IMR-90 (cell line): ENCODE results near the gene ATP1A4. TPM values are rescaled to one million over a fixed set of nuclear protein-coding genes. Genes with fewer than 3 reads are reported as not detected.

ENCODE experiments used
- ATAC-seq: fragments of 200-7000 bp; cut with Tn5 transposase; 2 replicates; pipeline ENCODE4 v1.9.1; 2020; ENCODE audit warnings: low read depth, mild to moderate bottlenecking, moderate library complexity
- BruUV-seq: library from RNA; stranded (reverse); fragments of 400-500 nt; replicated peaks from 2 replicates; lab custom pipeline; 2021; lab: Mats Ljungman, UMichigan
- CTCF ChIA-PET: fragments of 300-600 bp; formaldehyde crosslinking; extraction: SDS; loops from one replicate; lab custom pipeline; 2021; ENCODE audit warnings: antibody characterized with exemption; lab: Yijun Ruan, JAX
- POLR2A ChIA-PET: fragments of 300-600 bp; sonication (Branson Sonifier 250); formaldehyde crosslinking; loops from one replicate; lab custom pipeline; 2022; ENCODE audit warnings: antibody characterized with exemption; ENCODE audit not compliant: unreplicated experiment; lab: Charles Lee
- DNase-seq: peaks from one replicate; pipeline ENCODE4 v3.0.0; 2013
- H2AFZ ChIP-seq: replicated peaks from 2 replicates; pipeline ENCODE3; 2013; ENCODE audit warnings: low read length, mild to moderate bottlenecking; ENCODE audit not compliant: poor library complexity
- H2AK5ac ChIP-seq: 2 replicates; pipeline ENCODE4 v1.6.1; 2013; ENCODE audit warnings: low read depth, low read length, inconsistent platforms
- H2AK9ac ChIP-seq: replicated peaks from 2 replicates; pipeline ENCODE3; 2013; ENCODE audit warnings: mild to moderate bottlenecking, low read depth, low read length, moderate library complexity; ENCODE audit not compliant: poor library complexity
- H2BK120ac ChIP-seq: 2 replicates; pipeline ENCODE4 v1.6.1; 2013; ENCODE audit warnings: low read depth, low read length, inconsistent platforms
- H2BK15ac ChIP-seq: 3 replicates; pipeline ENCODE4 v1.6.1; 2013; ENCODE audit warnings: low read depth, low read length, inconsistent platforms
- H2BK20ac ChIP-seq: 2 replicates; pipeline ENCODE4 v1.6.1; 2013; ENCODE audit warnings: low read depth, mild to moderate bottlenecking, inconsistent platforms, low read length, moderate library complexity
- H2BK5ac ChIP-seq: 2 replicates; pipeline ENCODE4 v1.6.1; 2013; ENCODE audit warnings: mild to moderate bottlenecking, low read depth, low read length, inconsistent platforms; ENCODE audit not compliant: poor library complexity, severe bottlenecking
- H3K14ac ChIP-seq: replicated peaks from 2 replicates; pipeline ENCODE4 v1.6.1; 2013; ENCODE audit warnings: low read depth, low read length, inconsistent platforms
- H3K18ac ChIP-seq: 2 replicates; pipeline ENCODE4 v1.6.1; 2013; ENCODE audit warnings: low read depth, low read length, control low read depth
- H3K23ac ChIP-seq: 2 replicates; pipeline ENCODE4 v1.6.1; 2013; ENCODE audit warnings: low read depth, low read length, inconsistent platforms
- H3K27ac ChIP-seq: 2 replicates; pipeline ENCODE4 v1.5.1; 2013; ENCODE audit warnings: mild to moderate bottlenecking, control low read depth, low read length; ENCODE audit not compliant: insufficient read depth
- H3K27me3 ChIP-seq: 2 replicates; pipeline ENCODE4 v1.6.1; 2013; ENCODE audit warnings: low read length; ENCODE audit not compliant: control insufficient read depth, insufficient read depth
- H3K36me3 ChIP-seq: 2 replicates; pipeline ENCODE4 v1.6.1; 2013; ENCODE audit warnings: low read length, mixed read lengths; ENCODE audit not compliant: control insufficient read depth, insufficient read depth
- H3K4ac ChIP-seq: 2 replicates; pipeline ENCODE4 v1.6.1; 2013; ENCODE audit warnings: low read depth, low read length, inconsistent platforms
- H3K4me1 ChIP-seq: 2 replicates; pipeline ENCODE4 v1.6.1; 2013; ENCODE audit warnings: low read length, mixed read lengths; ENCODE audit not compliant: control insufficient read depth, insufficient read depth
- H3K4me2 ChIP-seq: 2 replicates; pipeline ENCODE4 v1.6.1; 2013; ENCODE audit warnings: low read depth, mild to moderate bottlenecking, control low read depth, low read length, moderate library complexity
- H3K4me3 ChIP-seq: 2 replicates; pipeline ENCODE4 v1.5.1; 2013; ENCODE audit warnings: low read depth, mild to moderate bottlenecking, control low read depth, low read length, moderate library complexity; ENCODE audit not compliant: insufficient read depth
- H3K56ac ChIP-seq: 2 replicates; pipeline ENCODE4 v1.6.1; 2013; ENCODE audit warnings: low read length, inconsistent platforms; ENCODE audit not compliant: insufficient read depth; ENCODE audit errors: extremely low read depth
- H3K79me1 ChIP-seq, 2 experiments: 2 replicates each; pipeline ENCODE4 v1.6.1; 2013; ENCODE audit warnings: low read length in 2 of 2, inconsistent platforms in 1 of 2, low read depth in 1 of 2
- H3K9ac ChIP-seq: 2 replicates; pipeline ENCODE4 v1.6.1; 2013; ENCODE audit warnings: low read depth, low read length, control low read depth
- H3K9me1 ChIP-seq: 2 replicates; pipeline ENCODE4 v1.6.1; 2013; ENCODE audit warnings: low read length, inconsistent platforms; ENCODE audit not compliant: insufficient read depth
- H3K9me3 ChIP-seq: 2 replicates; pipeline ENCODE4 v1.6.1; 2013; ENCODE audit warnings: low read length; ENCODE audit not compliant: control insufficient read depth, insufficient read depth
- H4K20me1 ChIP-seq: 2 replicates; pipeline ENCODE4 v1.6.1; 2013; ENCODE audit warnings: low read length, inconsistent platforms; ENCODE audit not compliant: insufficient read depth
- H4K5ac ChIP-seq: 2 replicates; pipeline ENCODE4 v1.6.1; 2013; ENCODE audit warnings: mild to moderate bottlenecking, low read depth, low read length, control low read depth
- H4K8ac ChIP-seq, 2 experiments: 2 replicates each; pipeline ENCODE4 v1.6.1; 2013; ENCODE audit warnings: low read depth in 2 of 2, low read length in 2 of 2, control low read depth in 1 of 2, inconsistent platforms in 1 of 2
- H4K91ac ChIP-seq: 2 replicates; pipeline ENCODE4 v1.6.1; 2013; ENCODE audit warnings: low read depth, low read length, inconsistent platforms; ENCODE audit not compliant: insufficient read depth
- FOS ChIP-seq: fragments of 150-350 bp; IDR thresholded peaks from 2 replicates; pipeline ENCODE4 v1.6.1; 2016; ENCODE audit warnings: low read depth, low read length
- WGBS, 2 experiments: methylation state at CpG; one replicate each; pipeline versions ENCODE4 v1.1.5 to v1.1.7; 2013; ENCODE audit warnings: missing lambda C conversion rate in 2 of 2; ENCODE audit not compliant: insufficient read length in 1 of 2; ENCODE audit errors: extremely low coverage in 2 of 2; 5-methylcytosine and 5-hydroxymethylcytosine counted together
- dilution Hi-C: fragments of 300-500 bp; cut with HindIII; formaldehyde crosslinking; loops from one replicate; pipeline ENCODE4 v1.14.3; 2018; ENCODE audit warnings: low sequenced_read_pairs; ENCODE audit not compliant: unreplicated experiment
- in situ Hi-C: fragments of 300-500 bp; cut with MboI; formaldehyde crosslinking; loops from 3 replicates; pipeline ENCODE4 v1.14.3; 2019; ENCODE audit warnings: low sequenced_read_pairs, inconsistent platforms, mixed read lengths
- intact Hi-C: fragments of 100-400 bp; cut with micrococcal nuclease; formaldehyde crosslinking; loops from 2 replicates; pipeline ENCODE4 v1.10.0; 2022
- polyA plus RNA-seq, 3 experiments: library from polyadenylated mRNA; depleted of rRNA; stranded (reverse); fragments of >200 nt; gene quantifications; 2 replicates each; pipeline ENCODE4 v1.2.3, GENCODE V29; 2012; ENCODE audit warnings: low replicate concordance in 1 of 3
- total RNA-seq: library from RNA; depleted of rRNA; stranded (reverse); fragments of >200 nt; gene quantifications from 2 replicates; pipeline ENCODE4 v1.2.3, GENCODE V29; 2012
- TF ChIP-seq, protein P1 (sequence below): fragments of 150-350 bp; IDR thresholded peaks from 2 replicates; pipeline ENCODE4 v1.6.1; 2016; ENCODE audit warnings: low read depth, mild to moderate bottlenecking, low read length, moderate library complexity, borderline replicate concordance

Gene ATP1A4
- total and polyA plus RNA-seq, 2 of the 4 experiments (the other 2 are of a cell fraction): not detected

DNA sequence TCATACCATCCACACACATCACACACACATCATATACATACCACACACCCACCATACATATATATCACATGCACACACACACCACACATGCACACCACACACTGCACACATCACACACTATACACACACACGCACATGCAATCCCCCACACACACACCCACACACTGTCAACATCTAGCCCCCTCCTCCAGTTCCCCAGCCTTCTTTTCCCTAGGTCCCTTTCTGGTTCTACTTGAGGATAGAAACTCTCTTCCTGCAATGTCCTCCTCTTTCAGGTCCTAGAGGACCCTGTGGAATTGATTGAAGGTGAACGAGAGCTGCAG lies 43.3 kb downstream of the ATP1A4 start:
- Histone ChIP-seq H3K27me3 (peaks cover 3% of the 10 kb centered on the region; the same call in 1 of the 2 replicates), H4K20me1 (no peaks in the 10 kb centered on the region), H3K4me3 (no peak overlapping the region), H3K36me3 (no peaks in the 10 kb centered on the region), H2AK5ac (0 out of 2 replicates have a peak overlapping the region, but pooled peaks have one; percentile 9), H2AK9ac (peak overlapping the region; percentile 57), H4K91ac (no peak overlapping the region), H3K4me1 (peaks cover 4% of the 10 kb centered on the region), H3K14ac (no peak overlapping the region), H3K23ac (no peak overlapping the region), H3K27ac (no peak overlapping the region), H2BK20ac (no peak overlapping the region), H3K4ac (no peak overlapping the region), H4K5ac (no peak overlapping the region), H4K8ac (no peak overlapping the region), H2AFZ (peak overlapping the region; percentile 35), H2BK120ac (no peak overlapping the region), H3K18ac (no peak overlapping the region), H3K9me3 (no peaks in the 10 kb centered on the region), H3K9me1 (peaks cover 10% of the 10 kb centered on the region; the same call in 1 of the 2 replicates), H3K4me2 (no peak overlapping the region), H2BK15ac (no peak overlapping the region), H3K79me1 (no peaks in the 10 kb centered on the region), H3K56ac (no peak overlapping the region), H2BK5ac (peak overlapping the region; percentile 60), H3K9ac (no peak overlapping the region)
- BruUV-seq: no TSS peak
- DNase-seq: no peak
- in situ Hi-C loops: loop anchor here (25.0 kb wide), 1 partner anchor 418 kb away; no protein-coding TSS in a partner anchor
- POLR2A ChIA-PET: no interaction called here
- no CpG with 5 or more reads among the region's 2 CpGs for WGBS, 2 experiments
- dilution Hi-C loops: no loop called here
- CTCF ChIA-PET: no interaction called here
- intact Hi-C loops: loop anchor here (5.0 kb wide), 1 partner anchor 53 kb away; no protein-coding TSS in a partner anchor
- no peak for ATAC-seq
- TF ChIP-seq, protein P1, sequence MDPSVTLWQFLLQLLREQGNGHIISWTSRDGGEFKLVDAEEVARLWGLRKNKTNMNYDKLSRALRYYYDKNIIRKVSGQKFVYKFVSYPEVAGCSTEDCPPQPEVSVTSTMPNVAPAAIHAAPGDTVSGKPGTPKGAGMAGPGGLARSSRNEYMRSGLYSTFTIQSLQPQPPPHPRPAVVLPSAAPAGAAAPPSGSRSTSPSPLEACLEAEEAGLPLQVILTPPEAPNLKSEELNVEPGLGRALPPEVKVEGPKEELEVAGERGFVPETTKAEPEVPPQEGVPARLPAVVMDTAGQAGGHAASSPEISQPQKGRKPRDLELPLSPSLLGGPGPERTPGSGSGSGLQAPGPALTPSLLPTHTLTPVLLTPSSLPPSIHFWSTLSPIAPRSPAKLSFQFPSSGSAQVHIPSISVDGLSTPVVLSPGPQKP: no peak
- no peak for TF ChIP-seq FOS
